GM19351 (cell line): ENCODE results near the gene PDSS1.
A peak's percentile ranks its signal among the peaks of the same experiment; 100 is the strongest.
"Not testable (repeated sequence)": the region's sequence is repeated elsewhere in the genome, so short reads cannot be mapped to it uniquely, and the experiment has no call there.

Experiments used
- ATAC-seq: cut with Tn5 transposase; IDR thresholded peaks from one replicate; pipeline ENCODE4 v1.9.1; 2021; ENCODE audit warnings: mild to moderate bottlenecking, moderate library complexity; ENCODE audit not compliant: unreplicated experiment

Gene PDSS1, protein sequence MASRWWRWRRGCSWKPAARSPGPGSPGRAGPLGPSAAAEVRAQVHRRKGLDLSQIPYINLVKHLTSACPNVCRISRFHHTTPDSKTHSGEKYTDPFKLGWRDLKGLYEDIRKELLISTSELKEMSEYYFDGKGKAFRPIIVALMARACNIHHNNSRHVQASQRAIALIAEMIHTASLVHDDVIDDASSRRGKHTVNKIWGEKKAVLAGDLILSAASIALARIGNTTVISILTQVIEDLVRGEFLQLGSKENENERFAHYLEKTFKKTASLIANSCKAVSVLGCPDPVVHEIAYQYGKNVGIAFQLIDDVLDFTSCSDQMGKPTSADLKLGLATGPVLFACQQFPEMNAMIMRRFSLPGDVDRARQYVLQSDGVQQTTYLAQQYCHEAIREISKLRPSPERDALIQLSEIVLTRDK

DNA sequence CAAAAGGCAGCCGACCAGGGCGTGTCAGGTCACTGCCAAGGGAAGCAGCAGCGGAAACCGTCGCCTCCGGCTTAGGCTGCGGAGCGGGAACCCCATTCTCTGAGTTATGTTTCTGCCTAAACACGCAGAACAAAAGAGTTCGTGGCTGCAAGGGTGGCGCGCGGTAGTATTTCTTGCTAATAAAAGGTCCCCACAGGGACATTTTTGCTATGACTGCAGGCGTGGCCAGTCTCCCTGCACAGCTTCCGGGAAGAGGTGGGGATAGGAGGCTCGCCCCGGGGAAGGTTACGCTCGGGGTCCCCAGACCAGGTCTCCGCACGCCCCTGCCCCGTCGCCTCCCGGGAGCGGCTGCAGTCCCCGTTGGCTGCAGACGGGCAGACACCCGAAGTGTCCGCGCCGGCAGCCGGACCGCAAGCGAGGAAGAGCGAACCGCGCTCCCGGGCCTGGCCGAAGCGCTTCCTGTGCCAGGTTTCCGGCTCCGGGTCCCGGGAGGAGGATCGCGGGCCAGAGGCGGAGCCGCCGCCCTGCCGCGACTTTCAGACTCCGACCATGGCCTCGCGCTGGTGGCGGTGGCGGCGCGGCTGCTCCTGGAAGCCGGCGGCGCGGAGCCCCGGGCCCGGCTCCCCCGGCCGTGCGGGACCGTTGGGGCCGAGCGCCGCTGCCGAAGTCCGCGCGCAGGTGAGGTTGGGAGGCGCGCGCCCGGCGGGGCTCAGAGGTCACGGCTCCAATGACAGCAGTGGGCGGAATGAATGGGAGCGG is at the start of gene PDSS1:
TSS of gene PDSS1 (plus strand) at position 539 of the 759 bp plus-strand sequence. CDS start at position 550, 11 bp downstream.
- ATAC-seq: peak; percentile 81

DNA sequence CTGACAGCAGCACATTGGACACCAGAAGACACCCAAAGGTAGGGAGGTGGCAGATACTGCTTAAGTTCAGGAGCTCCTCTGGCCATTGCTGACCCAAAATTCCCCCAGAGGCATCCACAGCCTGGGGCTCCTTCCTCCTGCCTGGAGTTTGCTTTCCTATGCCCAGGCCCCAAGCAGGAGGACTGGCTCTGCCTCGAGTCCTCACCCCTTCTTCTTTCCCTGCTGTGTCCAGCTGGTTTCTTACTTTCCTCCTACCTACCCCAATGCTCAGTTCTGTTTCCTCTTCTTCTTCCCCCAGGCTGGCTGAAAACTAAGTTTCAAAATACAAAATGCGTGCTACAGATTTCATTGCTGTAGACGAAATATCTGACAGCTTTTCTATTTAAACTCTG is 49.3 kb upstream of the PDSS1 start:
- not testable (repeated sequence) for ATAC-seq

DNA sequence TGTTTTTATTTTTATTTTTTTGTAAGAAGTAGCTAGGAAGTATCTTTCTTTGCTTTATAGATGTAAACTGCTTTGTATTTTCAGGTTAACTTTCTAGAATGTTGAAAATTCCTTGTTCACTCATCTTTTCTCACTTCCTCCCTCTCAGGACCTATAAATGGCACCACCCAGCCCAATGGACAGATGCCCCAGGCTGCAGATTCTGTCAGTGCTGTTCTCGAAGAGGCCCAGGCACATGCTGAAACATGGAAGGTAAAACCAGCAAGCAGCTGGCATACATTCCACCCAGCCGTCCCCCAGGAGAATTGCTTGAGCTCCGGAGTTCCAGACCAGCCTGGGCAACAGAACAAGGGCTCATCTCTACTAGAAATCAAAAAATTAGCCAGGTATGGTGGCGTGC is 47.1 kb upstream of the PDSS1 start:
- no peak for ATAC-seq

DNA sequence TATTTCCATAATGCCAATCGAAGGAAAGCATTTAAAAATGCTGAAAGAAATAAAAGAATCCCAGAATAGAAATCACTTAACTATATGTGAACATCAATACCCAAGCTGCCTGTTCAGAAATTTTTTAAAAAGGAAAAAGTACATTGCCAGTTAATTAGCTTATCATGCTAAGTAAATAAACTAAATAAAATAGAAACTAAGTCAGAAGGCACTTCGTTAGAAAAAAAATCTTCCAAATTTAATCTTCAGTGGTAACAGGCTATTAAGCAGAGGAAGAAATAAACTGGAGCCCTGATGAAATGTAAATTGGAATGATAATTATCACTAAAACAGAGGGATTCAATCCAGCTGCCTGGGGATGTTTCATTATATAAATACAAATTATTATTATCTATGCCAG is 46.0 kb upstream of the PDSS1 start:
- ATAC-seq: not testable (repeated sequence)

DNA sequence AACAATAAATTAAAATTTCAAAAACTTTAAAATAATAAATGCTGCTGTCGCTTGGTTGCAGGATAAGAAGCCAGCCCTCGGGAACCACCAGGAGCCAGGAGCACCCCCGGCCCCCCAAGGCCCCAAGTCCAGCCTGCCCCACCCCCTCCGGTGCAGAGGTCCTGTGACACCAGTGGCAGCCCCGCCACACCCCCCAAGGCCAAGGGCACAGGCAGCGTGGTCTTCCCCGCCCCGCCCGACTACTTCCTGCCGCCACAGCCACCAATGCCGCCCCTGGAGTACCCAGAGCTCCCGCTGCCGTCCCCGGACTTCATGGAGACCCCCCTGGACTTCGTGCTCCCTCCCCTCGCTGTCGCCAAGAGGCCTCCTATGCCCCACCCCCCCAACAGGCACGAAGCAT is 44.5 kb upstream of the PDSS1 start:
- ATAC-seq: no peak

DNA sequence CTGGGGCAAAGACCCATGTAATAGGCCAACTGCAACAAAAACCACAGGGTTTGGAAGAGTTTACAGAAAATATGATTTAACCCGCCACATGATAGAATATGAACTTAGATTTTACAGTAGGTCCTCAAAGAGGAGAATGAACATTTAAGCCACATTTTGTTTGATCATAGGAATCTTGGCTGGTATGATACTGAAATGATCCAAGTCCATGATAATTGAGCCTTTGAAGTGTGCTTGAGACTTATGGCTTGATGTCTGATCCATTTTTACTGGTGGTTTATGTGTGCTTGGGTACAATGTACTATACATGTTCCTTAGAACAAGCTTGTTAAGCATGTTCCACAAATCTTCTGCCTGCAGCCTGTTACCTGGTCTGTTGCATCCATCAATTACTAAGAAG is 41.8 kb upstream of the PDSS1 start:
- no peak for ATAC-seq

DNA sequence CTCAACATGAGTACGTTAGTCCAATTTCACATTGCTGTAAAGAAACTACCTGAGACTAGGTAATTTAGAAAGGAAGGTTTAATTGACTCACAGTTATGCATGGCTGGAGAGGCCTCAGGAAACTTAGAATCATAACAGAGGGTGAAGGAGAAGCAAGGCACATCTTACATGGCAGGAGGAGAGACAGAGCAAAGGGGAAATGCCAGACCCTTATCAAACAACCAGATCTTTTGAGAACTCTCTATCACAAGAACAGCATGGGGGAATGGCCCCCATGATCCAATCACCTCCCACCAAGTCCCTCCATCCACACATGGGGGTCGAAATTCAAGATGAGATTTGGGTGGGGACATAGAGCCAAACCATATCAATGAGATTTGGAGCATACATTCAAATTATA is 34.6 kb upstream of the PDSS1 start:
- ATAC-seq: no peak

DNA sequence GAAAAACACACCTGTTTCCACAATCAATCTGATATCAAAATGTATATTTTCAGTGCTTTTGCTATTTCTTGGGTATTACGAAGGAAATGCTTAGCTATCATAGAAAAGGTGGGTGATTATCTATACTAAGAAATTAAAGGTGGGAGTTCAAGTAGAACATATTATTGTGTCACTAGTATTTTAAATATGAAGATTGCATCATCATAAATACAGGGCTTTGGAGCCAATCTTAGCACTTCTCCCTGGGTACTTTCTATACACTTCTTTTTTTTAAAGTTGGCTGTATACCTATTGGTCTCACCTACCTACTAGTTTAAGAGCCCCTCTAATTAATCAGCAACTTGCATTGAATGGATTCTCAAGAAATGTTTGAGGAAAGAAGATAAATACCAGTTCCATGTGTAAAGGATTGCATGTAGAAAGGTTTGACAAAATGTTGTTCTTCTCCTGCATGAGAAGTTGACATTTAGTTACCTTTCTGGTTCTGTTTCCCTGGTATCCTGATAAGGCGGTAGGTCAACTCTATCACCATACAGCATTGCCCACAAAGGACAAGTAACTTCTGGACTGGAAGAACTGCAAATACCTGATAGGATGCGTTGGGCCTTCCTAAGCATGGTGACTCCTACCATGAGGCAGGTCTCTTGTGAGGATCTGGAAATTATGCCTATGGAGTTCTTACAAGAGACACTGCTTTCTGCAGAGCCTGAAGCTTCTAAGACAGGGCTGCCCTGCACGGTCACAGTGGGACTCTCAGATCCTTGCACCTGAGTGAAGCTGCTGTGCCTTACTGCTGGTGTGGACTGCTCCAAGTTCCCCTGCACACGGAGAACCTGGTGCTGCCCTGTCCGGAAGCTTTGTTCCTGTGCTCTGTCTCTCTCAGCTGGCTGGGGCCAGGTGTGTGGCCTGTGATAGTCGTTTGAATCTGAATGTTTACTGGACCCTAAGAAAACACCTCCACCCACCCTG is 32.1 kb upstream of the PDSS1 start:
- no peak for ATAC-seq

DNA sequence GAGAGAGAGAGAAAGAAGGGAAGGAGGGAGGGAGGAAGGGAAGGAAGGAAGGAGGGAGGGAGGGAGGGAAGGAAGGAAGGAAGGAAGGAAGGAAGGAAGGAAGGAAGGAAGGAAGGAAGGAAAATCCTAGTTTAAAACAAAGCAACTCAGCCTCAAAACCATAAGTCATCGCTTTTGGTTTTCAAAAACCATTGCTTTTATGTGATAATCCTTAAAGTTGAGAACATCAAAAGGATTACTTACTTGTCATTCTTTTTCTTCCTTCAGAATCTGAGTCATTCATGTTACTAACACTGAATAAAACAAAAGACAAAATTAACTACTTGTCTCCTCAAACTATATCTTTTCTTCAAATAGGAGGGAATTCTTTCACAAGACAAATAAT is 21.6 kb upstream of the PDSS1 start:
- ATAC-seq: no peak

DNA sequence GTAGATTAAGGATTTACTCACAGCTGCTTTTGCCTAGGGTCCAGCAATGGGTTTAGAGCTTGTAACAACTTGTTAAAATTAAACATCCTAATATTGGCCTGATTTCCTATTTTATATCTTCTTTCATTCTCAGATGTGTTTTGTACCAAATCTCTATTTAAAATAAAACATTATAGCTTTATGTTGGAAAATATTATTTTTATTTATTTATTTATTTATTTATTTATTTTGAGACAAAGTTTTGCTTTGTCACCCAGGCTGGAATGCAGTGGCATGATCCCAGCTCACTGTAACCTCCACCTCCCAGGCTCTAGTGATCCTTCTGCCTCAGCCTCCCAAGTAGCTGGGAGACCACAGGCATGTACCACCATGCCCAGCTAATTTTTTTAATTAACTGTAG is 17.9 kb upstream of the PDSS1 start:
- no peak for ATAC-seq

DNA sequence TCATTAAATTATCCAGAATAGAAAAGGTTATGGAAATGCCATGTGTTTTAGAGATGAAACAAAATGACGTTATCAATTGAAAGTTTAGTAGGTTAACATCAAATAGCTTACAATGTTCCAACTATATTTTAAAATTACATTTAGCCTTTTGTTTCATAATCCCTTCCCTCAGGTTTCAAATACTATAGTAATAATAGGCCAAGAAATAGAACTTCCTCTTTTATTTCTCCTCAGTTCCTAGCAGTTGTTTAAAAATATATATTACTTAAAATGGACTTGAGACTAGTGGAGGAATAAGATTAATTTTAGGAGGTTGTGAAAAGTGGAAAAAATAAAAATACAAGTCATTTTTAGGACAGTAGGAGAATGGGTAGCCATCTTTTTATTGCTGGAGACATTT is 16.4 kb upstream of the PDSS1 start:
- ATAC-seq: no peak

DNA sequence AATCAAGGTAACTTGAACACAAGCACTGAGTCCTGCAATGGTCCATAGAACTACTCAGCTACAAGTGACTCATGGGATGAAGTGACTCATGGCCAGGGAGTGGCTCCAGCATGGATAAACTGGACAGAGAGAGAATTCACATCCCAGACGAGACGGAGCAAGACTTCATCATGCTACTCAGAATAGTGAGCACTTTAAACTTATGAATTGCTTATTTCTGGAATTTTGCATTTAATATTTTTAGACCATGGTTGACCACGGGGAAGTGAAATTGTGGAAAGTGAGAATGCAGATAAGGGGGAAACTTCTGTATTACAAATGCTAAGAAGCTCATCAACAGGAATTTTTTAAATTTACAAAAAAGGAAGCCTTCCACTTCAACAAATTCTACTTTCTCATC is 15.5 kb upstream of the PDSS1 start:
- not testable (repeated sequence) for ATAC-seq

DNA sequence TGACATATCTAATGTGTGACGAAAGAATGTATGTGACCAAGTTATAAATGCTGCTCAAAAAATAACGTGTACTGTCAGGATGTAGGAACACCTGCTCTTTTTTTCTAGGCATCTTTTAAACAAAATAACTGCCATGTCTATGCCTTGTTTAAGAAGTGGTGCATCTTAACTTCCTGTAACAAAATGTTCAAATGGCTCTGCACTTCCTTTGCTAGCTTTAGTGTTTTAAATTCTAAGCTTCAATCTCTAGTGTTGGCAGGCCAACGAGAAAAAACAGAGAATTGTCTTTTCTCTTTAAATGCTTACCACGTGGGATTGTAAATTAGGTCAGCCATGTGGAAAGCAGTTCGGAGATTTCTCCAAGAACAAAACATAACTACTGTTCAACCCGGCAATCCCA is 14.6 kb upstream of the PDSS1 start:
- no peak for ATAC-seq

DNA sequence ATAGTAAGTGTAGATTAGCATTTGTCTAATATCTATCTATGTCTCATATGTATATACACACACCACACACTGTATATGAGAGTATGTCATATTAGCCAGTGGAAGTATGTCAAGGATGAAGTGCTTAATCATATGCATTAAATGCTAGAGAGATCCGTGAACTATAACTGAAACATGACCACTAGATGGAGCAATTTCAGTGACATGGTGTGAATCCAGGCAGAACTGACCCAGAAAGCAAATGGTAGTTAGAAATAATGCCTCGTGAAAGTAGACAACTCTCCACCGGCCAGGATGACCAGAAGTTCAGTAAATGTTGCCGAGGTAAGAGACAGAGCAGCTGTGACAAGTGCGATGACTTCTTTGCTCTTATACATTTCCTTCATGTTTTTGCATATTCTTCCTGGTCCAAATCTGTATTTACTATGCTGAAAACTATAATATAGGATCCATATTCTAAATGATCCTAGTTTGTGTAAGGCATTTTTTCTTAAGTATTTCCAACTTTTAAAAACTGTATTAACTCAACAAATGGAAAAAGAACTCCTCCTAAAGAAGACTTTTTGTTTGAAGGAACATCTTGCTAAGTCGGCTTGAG is 12.7 kb upstream of the PDSS1 start:
- peak; percentile 96 for ATAC-seq

DNA sequence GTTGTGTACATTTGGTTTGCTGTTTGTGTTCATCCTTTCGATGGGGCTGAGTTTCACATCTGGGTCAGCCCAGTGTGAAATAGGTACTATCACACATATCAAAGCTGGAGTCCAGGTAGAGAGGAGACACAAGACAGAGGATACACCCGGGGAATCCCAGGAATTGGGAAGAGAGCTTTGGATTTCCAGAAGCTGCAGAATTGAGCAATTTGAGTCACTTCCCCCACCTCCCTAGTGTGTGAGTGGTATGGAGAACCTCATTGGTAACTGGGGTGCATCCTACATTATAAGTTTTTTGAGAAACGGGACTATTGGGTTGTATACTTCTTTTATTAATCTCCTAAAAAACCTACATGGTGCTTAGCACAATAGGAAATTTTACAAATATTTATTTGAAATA is 12.1 kb upstream of the PDSS1 start:
- ATAC-seq: no peak

DNA sequence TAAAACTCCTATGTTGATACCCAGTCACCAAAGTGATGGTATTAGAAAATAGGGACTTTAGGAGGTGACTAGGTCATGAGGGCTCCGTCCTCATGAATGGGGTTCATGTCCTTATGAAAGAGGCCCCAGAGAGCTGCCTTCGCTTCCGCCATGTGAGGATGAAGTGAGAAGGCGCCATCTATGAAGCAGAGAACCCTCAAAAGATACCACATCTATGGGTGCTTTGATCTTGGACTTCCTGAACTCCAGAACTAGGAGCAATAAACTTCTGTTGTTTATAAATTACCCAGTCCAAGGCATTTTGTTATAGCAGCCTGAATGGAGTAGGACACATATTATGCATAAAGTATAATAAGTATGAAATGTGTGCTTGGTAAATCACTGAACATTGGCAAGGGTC is 8.1 kb upstream of the PDSS1 start:
- ATAC-seq: no peak

DNA sequence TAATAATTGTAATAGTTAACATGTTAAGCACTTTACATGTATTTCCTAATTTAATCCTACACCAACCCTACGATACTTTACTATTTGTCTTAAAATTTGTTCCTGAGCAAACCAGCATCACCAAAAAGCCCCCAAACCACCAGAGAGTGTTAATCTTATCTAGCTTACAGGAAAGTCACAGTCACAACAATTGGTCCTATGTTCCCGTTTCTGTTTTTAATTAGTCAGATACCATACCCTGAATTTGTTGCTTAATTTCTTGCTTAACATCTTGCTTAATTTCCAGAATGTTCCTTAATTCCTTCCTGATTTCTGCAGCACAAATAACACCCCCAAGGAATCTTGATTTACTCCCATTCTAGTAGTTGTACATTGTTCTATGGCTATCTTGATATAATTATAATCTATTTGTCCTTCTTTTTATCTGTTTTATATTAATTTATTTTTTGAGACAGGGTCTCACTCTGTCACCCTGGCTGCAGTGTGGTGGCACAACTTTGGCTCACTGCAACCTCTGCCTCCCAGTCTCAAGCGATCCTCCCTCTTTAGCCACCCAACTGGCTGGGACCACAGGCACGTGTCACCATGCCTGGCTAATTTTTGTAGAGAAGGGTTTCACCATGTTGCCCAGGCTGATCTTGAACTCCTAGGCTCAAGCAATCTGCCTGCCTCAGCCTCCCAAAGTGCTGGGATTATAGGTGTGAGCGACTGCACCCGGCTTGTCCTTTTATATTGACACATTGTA is 6.6 kb upstream of the PDSS1 start:
- no peak for ATAC-seq

DNA sequence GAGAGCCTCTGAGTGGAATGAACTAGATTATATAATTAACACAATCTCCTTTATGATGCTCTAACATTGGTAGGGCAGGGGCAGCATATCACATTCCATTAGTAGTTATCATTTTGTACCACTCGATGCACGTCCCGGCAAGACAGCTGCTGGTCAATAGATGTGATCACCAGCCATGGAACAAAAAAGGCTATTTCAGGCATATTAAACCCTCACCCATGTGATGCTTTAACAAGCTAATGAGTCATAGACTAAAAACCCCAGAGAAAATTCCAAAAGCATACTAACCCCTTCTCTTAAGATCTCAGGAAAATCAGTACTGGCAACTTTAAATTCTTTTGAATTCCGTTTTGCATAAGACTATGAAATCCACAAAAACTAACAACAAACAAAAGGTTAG is 3.0 kb upstream of the PDSS1 start:
- not testable (repeated sequence) for ATAC-seq

DNA sequence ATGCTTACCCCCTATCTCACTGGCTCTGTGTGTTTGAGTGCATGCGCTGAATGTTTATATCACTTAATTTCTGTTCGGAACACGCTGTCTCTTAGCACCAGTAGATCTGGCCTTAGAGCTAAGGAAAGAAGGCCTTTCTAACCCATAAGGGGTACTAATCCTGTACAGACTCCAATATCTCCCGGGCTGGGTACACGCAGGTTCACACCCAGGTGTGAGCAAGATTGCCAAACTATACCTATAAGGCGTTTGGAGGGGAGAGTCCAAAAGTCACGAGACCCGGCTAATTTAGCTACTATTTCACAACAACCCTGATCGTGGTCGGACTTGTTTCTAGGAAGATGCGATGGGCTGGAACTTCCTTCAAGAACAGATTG is 727 bp upstream of the PDSS1 start:
- ATAC-seq: peak; percentile 6

DNA sequence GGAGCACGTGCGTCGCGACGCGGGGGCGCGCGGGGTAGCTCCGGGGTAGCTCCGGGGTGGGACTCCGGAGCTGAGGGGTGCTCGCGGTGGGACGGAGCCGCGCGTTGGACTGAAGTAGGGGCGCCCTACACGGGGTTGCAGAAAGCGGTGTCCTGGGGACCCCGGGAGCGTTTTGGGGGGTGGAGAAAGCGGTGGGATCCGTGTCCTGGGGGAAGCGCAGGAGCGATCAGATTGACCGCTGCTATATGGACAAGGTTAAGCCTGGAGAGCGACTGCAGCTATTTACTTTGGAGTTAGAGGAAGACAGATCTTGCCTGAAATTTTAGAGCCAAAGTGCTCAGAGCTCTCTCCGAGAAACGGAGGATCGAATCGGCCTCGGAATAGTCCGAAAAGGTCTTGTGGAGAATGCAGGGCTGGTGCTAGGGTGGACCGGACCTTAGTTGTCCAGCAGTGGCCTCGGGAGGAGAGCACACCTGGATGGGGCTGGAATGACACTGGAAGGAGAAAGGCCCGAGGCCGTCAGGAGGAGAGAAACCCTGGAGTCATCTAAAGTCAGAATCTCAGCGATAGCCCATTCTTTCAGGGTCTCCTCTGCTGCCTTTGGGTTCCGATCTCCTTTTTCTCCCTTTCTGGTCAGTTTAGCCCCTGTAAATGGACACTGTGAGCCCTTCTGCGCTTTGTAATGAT is 564 bp downstream of the PDSS1 start:
- no peak for ATAC-seq
